Measurements from ENCODE around the gene KCTD16. TPM values are rescaled to one million over a fixed set of nuclear protein-coding genes. Genes with fewer than 3 reads are reported as not detected.

KCTD16 gene
- polyA plus RNA-seq, 2 of the 4 experiments (the other 2 are of a cell fraction), result 0.10 to 0.32 TPM

GRCh38 chr5:144469106-144469505 lies 298.4 kb downstream of the KCTD16 start (continued):
- no peak for TF ChIP-seq HES2 (IDR thresholded peaks at IDR 0.05)
- no peak for TF ChIP-seq RNF2 (IDR thresholded peaks at IDR 0.05; ENCODE audit: borderline replicate concordance, low read depth)
- no peak for TF ChIP-seq SMC3 (IDR thresholded peaks at IDR 0.05)
- TF ChIP-seq BHLHE40 (IDR thresholded peaks at IDR 0.05; ENCODE audit: low read depth, low read length), result no peak
- no peak for TF ChIP-seq RFX5 (IDR thresholded peaks at IDR 0.05)
- TF ChIP-seq KDM5A (IDR thresholded peaks at IDR 0.05), result no peak
- no peak for TF ChIP-seq RARB (CRISPR knock-in tag; IDR thresholded peaks at IDR 0.05)

GRCh38 chr5:144472221-144472620 lies 301.5 kb downstream of the KCTD16 start:
- DNase-seq (ENCODE audit: low read depth in 1 of 2, low spot score in 1 of 2), result no peak
- ChIA-PET POLR2A (no interaction called here), CTCF (no interaction called here)
- H3K9me3 ChIP-seq, result no peaks in the 10 kb centered on the region
- no peak for FAIRE-seq
- no peak for ATAC-seq
- WGBS (ENCODE audit: missing lambda C conversion rate), result 19% methylated on average over 2 of the region's 2 CpGs
- no peak overlapping the region for H3K27ac ChIP-seq
- no peaks in the 10 kb centered on the region for H3K4me1 ChIP-seq
- no peak for TF ChIP-seq ESRRA (IDR thresholded peaks at IDR 0.05; ENCODE audit: borderline replicate concordance, low read length)
- no peak for TF ChIP-seq MAX (IDR thresholded peaks at IDR 0.05)
- no peak for TF ChIP-seq FOSL2 (IDR thresholded peaks at IDR 0.05)
- TF ChIP-seq FOSL2 (CRISPR knock-in tag; IDR thresholded peaks at IDR 0.05), result no peak
- TF ChIP-seq JUN (IDR thresholded peaks at IDR 0.05), result no peak
- TF ChIP-seq KDM5A (IDR thresholded peaks at IDR 0.05), result no peak
- no peak for TF ChIP-seq KDM1A (IDR thresholded peaks at IDR 0.05; ENCODE audit: low read depth)
- no peak for TF ChIP-seq ATOH8 (CRISPR knock-in tag; IDR thresholded peaks at IDR 0.05; ENCODE audit: low read depth)
- no peak for TF ChIP-seq PHF8 (IDR thresholded peaks at IDR 0.05; ENCODE audit: borderline replicate concordance, low read depth)
- TF ChIP-seq FOSB (CRISPR knock-in tag; IDR thresholded peaks at IDR 0.05), result no peak
- no peak for TF ChIP-seq HEYL (CRISPR knock-in tag; IDR thresholded peaks at IDR 0.05)
- no peak for TF ChIP-seq MAZ (IDR thresholded peaks at IDR 0.05; ENCODE audit: borderline replicate concordance, low read depth, low read length)
- TF ChIP-seq CBX8 (IDR thresholded peaks at IDR 0.05), result no peak
- H3K4me2 ChIP-seq, result no peak overlapping the region
- H3K4me3 ChIP-seq, result no peak overlapping the region

- no peak for FAIRE-seq
These were observed 303.0 kb downstream of the KCTD16 start for GRCh38 chr5:144473650-144474049.

GRCh38 chr5:144478565-144478964 lies 307.9 kb downstream of the KCTD16 start:
- ChIA-PET CTCF (no interaction called here), POLR2A (no interaction called here)
- TF ChIP-seq RFX5 (IDR thresholded peaks at IDR 0.05), result no peak
- TF ChIP-seq ATOH8 (CRISPR knock-in tag; IDR thresholded peaks at IDR 0.05; ENCODE audit: low read depth), result no peak
- no peak for TF ChIP-seq FOSB (CRISPR knock-in tag; IDR thresholded peaks at IDR 0.05)
- TF ChIP-seq HOXA7 (CRISPR knock-in tag; IDR thresholded peaks at IDR 0.05), result no peak
- no peak for TF ChIP-seq POLR2AphosphoS2 (conservative IDR thresholded peaks at IDR 0.05; ENCODE audit: low read length)
- no peak for TF ChIP-seq ZNF302 (CRISPR knock-in tag; IDR thresholded peaks at IDR 0.05)
- TF ChIP-seq BCL3 (IDR thresholded peaks at IDR 0.05), result no peak
- TF ChIP-seq HES2 (IDR thresholded peaks at IDR 0.05), result no peak
- TF ChIP-seq POLR2A (IDR thresholded peaks at IDR 0.05; ENCODE audit: low read length), result no peak
- no peak for TF ChIP-seq TFCP2L1 (CRISPR knock-in tag; IDR thresholded peaks at IDR 0.05)
- no peak for TF ChIP-seq MAX (IDR thresholded peaks at IDR 0.05)
- TF ChIP-seq CEBPB (IDR thresholded peaks at IDR 0.05), result no peak
- no peak for TF ChIP-seq GATA3 (IDR thresholded peaks at IDR 0.05; ENCODE audit: borderline replicate concordance)
- TF ChIP-seq CBX8 (IDR thresholded peaks at IDR 0.05), result no peak
- no peak for TF ChIP-seq EP300 (IDR thresholded peaks at IDR 0.05)
- Histone ChIP-seq H3K4me2 (no peak overlapping the region), H3K4me1 (no peaks in the 10 kb centered on the region), H3K4me3 (no peak overlapping the region), H3K27ac (no peak overlapping the region), H3K9me3 (no peaks in the 10 kb centered on the region)
- no peak for DNase-seq (ENCODE audit: low read depth in 1 of 2, low spot score in 1 of 2)
- no peak for ATAC-seq
- FAIRE-seq, result no peak

More at GRCh38 chr5:144473650-144474049, 303.0 kb downstream of the KCTD16 start:
- POLR2A ChIA-PET, result no interaction called here
- CTCF ChIA-PET, result interaction anchor here (1.6 kb wide), 1 partner anchor 1352 kb away, joined by 4 read pairs; no protein-coding TSS in a partner anchor
- H3K4me1 ChIP-seq, result no peaks in the 10 kb centered on the region
- H3K4me3 ChIP-seq, result no peak overlapping the region
- no peaks in the 10 kb centered on the region for H3K9me3 ChIP-seq
- no peak for TF ChIP-seq FOSB (CRISPR knock-in tag; IDR thresholded peaks at IDR 0.05)
- no peak for TF ChIP-seq EP300 (IDR thresholded peaks at IDR 0.05)
- TF ChIP-seq HEYL (CRISPR knock-in tag; IDR thresholded peaks at IDR 0.05), result no peak
- TF ChIP-seq EHMT2 (IDR thresholded peaks at IDR 0.05; ENCODE audit: low read depth), result no peak
- no peak for TF ChIP-seq HOXA7 (CRISPR knock-in tag; IDR thresholded peaks at IDR 0.05)
- TF ChIP-seq EHF (CRISPR knock-in tag; IDR thresholded peaks at IDR 0.05), result no peak
- no peak for TF ChIP-seq CHD2 (IDR thresholded peaks at IDR 0.05; ENCODE audit: low read length, partially characterized antibody)
- WGBS (ENCODE audit: missing lambda C conversion rate), result 79% methylated on average over 13 of the region's 13 CpGs
- H3K4me2 ChIP-seq, result no peak overlapping the region
- no peak overlapping the region for H3K27ac ChIP-seq
- DNase-seq (ENCODE audit: low read depth in 1 of 2, low spot score in 1 of 2) (no peak), ATAC-seq (no peak)
